ENCODE data around the gene C12orf76. TPM values are rescaled to one million over a fixed set of nuclear protein-coding genes. Genes with fewer than 3 reads are reported as not detected.

C12orf76 gene
- total and polyA plus RNA-seq, 2 experiments from 2014 or later: 18.5 to 24.6 TPM

DNA sequence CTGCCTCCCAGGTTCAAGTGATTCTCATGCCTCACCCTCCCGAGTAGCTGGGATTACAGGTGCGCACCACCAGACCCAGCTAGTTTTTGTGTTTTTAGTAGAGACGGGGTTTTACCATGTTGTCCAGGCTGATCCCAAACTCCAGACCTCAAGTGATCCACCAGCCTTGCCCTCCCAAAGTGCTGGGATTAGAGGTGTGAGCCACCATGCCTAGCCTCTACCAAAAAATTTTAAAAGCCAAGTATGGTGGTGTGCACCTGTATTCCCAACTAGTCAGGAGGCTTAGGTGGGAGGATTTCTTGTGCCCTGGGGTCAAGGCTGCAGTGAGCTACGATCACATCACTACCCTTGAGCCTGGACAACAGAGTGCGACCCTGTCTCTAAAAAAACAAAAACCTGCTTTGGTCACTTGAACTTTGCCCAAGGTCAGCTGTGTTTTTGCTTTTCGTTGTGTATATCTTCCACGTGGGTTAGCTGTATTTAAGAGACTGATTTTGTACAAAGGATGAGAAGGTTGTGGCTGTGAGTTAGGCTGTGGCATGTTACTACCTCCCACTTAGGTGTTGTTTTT, 12.7 kb downstream of the C12orf76 start:
- no peaks in the 10 kb centered on the region for H3K36me3 ChIP-seq (replicated peaks; ENCODE audit: insufficient read depth, low read depth)
- no peak overlapping the region for H2AFZ ChIP-seq
- no peak overlapping the region for H3K4me3 ChIP-seq
- no peaks in the 10 kb centered on the region for H4K20me1 ChIP-seq (ENCODE audit: insufficient read depth, poor library complexity, severe bottlenecking)
- no peak overlapping the region for H3K27ac ChIP-seq
- H3K9me2 ChIP-seq (replicated peaks; ENCODE audit: insufficient read depth): no peaks in the 10 kb centered on the region
- TF ChIP-seq, protein P1, sequence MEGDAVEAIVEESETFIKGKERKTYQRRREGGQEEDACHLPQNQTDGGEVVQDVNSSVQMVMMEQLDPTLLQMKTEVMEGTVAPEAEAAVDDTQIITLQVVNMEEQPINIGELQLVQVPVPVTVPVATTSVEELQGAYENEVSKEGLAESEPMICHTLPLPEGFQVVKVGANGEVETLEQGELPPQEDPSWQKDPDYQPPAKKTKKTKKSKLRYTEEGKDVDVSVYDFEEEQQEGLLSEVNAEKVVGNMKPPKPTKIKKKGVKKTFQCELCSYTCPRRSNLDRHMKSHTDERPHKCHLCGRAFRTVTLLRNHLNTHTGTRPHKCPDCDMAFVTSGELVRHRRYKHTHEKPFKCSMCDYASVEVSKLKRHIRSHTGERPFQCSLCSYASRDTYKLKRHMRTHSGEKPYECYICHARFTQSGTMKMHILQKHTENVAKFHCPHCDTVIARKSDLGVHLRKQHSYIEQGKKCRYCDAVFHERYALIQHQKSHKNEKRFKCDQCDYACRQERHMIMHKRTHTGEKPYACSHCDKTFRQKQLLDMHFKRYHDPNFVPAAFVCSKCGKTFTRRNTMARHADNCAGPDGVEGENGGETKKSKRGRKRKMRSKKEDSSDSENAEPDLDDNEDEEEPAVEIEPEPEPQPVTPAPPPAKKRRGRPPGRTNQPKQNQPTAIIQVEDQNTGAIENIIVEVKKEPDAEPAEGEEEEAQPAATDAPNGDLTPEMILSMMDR (IDR thresholded peaks at IDR 0.05; ENCODE audit: poor library complexity): no peak
- TF ChIP-seq EZH2 (IDR thresholded peaks at IDR 0.05; ENCODE audit: borderline replicate concordance) (no peak), EZH2phosphoT487 (IDR thresholded peaks at IDR 0.05; ENCODE audit: low read depth, severe bottlenecking, unreplicated experiment) (no peak)
- WGBS (ENCODE audit: low lambda C conversion rate, missing lambda C conversion rate): 94% methylated on average over 7 of the region's 7 CpGs
- H3K27me3 ChIP-seq: no peaks in the 10 kb centered on the region
- DNase-seq (ENCODE audit: low spot score): no peak
- peaks cover 6% of the 10 kb centered on the region for H3K79me2 ChIP-seq
- H3K4me1 ChIP-seq (ENCODE audit: insufficient read depth): peaks cover 23% of the 10 kb centered on the region
- H3K9me3 ChIP-seq (ENCODE audit: low read depth): no peaks in the 10 kb centered on the region
- H3K4me2 ChIP-seq: no peak overlapping the region

GRCh38 chr12:110033888-110034287, 14.4 kb downstream of the C12orf76 start:
- no peak overlapping the region for H3K4me3 ChIP-seq
- no peak for DNase-seq (ENCODE audit: low spot score)
- 95% methylated on average over 3 of the region's 3 CpGs for WGBS (ENCODE audit: low lambda C conversion rate, missing lambda C conversion rate)
- no peaks in the 10 kb centered on the region for H3K9me2 ChIP-seq (replicated peaks; ENCODE audit: insufficient read depth)
- H3K9me3 ChIP-seq (ENCODE audit: low read depth): no peaks in the 10 kb centered on the region
- TF ChIP-seq, protein P1 (IDR thresholded peaks at IDR 0.05; ENCODE audit: poor library complexity): no peak
- no peak for TF ChIP-seq EZH2phosphoT487 (IDR thresholded peaks at IDR 0.05; ENCODE audit: low read depth, severe bottlenecking, unreplicated experiment)
- H3K4me2 ChIP-seq: no peak overlapping the region
- H4K20me1 ChIP-seq (ENCODE audit: insufficient read depth, poor library complexity, severe bottlenecking): no peaks in the 10 kb centered on the region
- no peaks in the 10 kb centered on the region for H3K27me3 ChIP-seq
- peaks cover 6% of the 10 kb centered on the region for H3K79me2 ChIP-seq
- H3K4me1 ChIP-seq (ENCODE audit: insufficient read depth): peaks cover 9% of the 10 kb centered on the region
- no peaks in the 10 kb centered on the region for H3K36me3 ChIP-seq (replicated peaks; ENCODE audit: insufficient read depth, low read depth)
- H2AFZ ChIP-seq: no peak overlapping the region
- no peak overlapping the region for H3K27ac ChIP-seq

DNA sequence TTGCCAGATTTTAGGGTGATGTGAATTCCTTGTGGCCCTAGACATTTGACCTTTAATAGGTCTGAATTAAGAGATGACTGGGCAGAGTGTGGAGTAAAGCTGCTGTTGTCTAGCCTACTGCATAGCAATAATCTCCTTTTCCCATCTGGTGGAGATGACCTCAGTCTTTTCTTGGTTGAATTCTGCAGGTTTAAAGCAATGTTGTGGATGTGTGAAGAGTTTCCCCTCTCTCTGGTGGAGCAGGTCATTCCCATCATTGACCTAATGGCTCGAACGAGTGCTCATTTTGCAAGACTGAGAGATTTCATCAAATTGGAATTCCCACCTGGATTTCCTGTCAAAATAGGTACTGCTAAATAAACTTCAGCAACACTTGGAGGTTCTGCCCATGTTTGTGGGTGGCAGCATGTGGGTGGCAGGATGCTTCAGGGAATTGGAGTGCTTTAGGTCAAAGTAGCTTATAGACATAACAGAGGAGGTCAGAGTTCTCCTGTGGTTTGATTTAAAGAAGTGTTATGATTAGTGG, 19.0 kb downstream of the C12orf76 start:
- WGBS (ENCODE audit: low lambda C conversion rate, missing lambda C conversion rate): 87% methylated on average over 2 of the region's 2 CpGs

More for the DNA sequence above, 19.0 kb downstream of the C12orf76 start:
- Histone ChIP-seq H2AFZ (no peak overlapping the region), H3K79me2 (no peaks in the 10 kb centered on the region), H3K4me3 (no peak overlapping the region), H4K20me1 (ENCODE audit: insufficient read depth, poor library complexity, severe bottlenecking) (no peaks in the 10 kb centered on the region), H3K27ac (no peak overlapping the region), H3K4me2 (no peak overlapping the region), H3K4me1 (ENCODE audit: insufficient read depth) (no peaks in the 10 kb centered on the region), H3K9me3 (ENCODE audit: low read depth) (no peaks in the 10 kb centered on the region), H3K9me2 (replicated peaks; ENCODE audit: insufficient read depth) (no peaks in the 10 kb centered on the region), H3K36me3 (replicated peaks; ENCODE audit: insufficient read depth, low read depth) (no peaks in the 10 kb centered on the region), H3K27me3 (no peaks in the 10 kb centered on the region)
- DNase-seq (ENCODE audit: low spot score): no peak
- no peak for TF ChIP-seq EZH2 (IDR thresholded peaks at IDR 0.05; ENCODE audit: borderline replicate concordance)
- TF ChIP-seq EZH2phosphoT487 (IDR thresholded peaks at IDR 0.05; ENCODE audit: low read depth, severe bottlenecking, unreplicated experiment): no peak
- TF ChIP-seq, protein P1 (IDR thresholded peaks at IDR 0.05; ENCODE audit: poor library complexity): no peak

Data from hepatocyte (in vitro differentiated cells).